Esophagus squamous epithelium (tissue), 5 donors: ENCODE results near the gene FAM131B. TPM values are rescaled to one million over a fixed set of nuclear protein-coding genes. Genes with fewer than 3 reads are reported as not detected.

Experiments used
- DNase-seq: peaks from one replicate; lab custom pipeline; 2025; lab: John Stamatoyannopoulos, UW
- H3K27ac ChIP-seq, 4 donors: fragments of 200-600 bp; sonication (generic); one replicate each; pipeline ENCODE4 v1.5.1; 2016 to 2019; ENCODE audit warnings: mild to moderate bottlenecking in 1 of 4
- H3K27me3 ChIP-seq, 4 donors: fragments of 200-600 bp; sonication (generic); 1 replicate in 3 of 4; 2 replicates in 1 of 4; pipeline versions ENCODE4 v1.5.1 to v1.6.0; 2017 to 2021; ENCODE audit warnings: antibody characterized with exemption in 1 of 4
- H3K36me3 ChIP-seq, 3 donors: fragments of 200-600 bp; sonication (generic); one replicate each; pipeline ENCODE4 v1.5.1; 2016 to 2019
- H3K4me1 ChIP-seq, 3 donors: fragments of 200-600 bp; sonication (generic); one replicate each; pipeline ENCODE4 v1.5.1; 2017 to 2019
- H3K4me3 ChIP-seq, 4 donors: fragments of 200-600 bp; sonication (generic); 1 replicate in 3 of 4; 2 replicates in 1 of 4; pipeline ENCODE4 v1.5.1; 2016 to 2019; ENCODE audit warnings: mild to moderate bottlenecking in 2 of 4, moderate library complexity in 1 of 4
- H3K9me3 ChIP-seq, 3 donors: fragments of 200-600 bp; sonication (generic); one replicate each; pipeline ENCODE4 v1.5.1; 2016 to 2019
- CTCF ChIP-seq, 6 experiments: fragments of 450-650 bp in 4 of 6; fragments of 200-600 bp in 2 of 6; sonication (generic) in 2 of 6; IDR thresholded peaks; one replicate each; pipeline ENCODE4 v1.5.1; 2016 to 2019; ENCODE audit warnings: antibody characterized with exemption in 6 of 6, mild to moderate bottlenecking in 4 of 6, moderate library complexity in 4 of 6
- POLR2A ChIP-seq, 4 donors: fragments of 450-650 bp; IDR thresholded peaks; one replicate each; pipeline ENCODE4 v1.6.1; 2017; ENCODE audit warnings: antibody characterized with exemption in 4 of 4, mild to moderate bottlenecking in 4 of 4, moderate library complexity in 3 of 4
- WGBS, 2 donors: methylation state at CpG; one replicate each; pipeline ENCODE4 v1.1.5; 2018; 5-methylcytosine and 5-hydroxymethylcytosine counted together
- intact Hi-C: fragments of 100-400 bp; cut with DNase I; formaldehyde crosslinking; loops from one replicate; pipeline ENCODE4 v1.15.0; 2022
- total RNA-seq, 4 donors: library from RNA; depleted of rRNA; stranded (reverse); fragments of >200 nt; gene quantifications; one replicate each; pipeline ENCODE4 v1.1.0, GENCODE V29; 2016
- donor health status: DM: yes; HTN: yes; CAD: no.

The FAM131B gene
- total RNA-seq, 4 donors from 2014 or later = 0.09 to 0.76 (median 0.46) TPM

GRCh38 chr7:143376396-143376795 is 13.9 kb upstream of the FAM131B start:
- intact Hi-C loops = no loop called here
- no peaks in the 10 kb centered on the region for H3K27me3 ChIP-seq
- TF ChIP-seq CTCF (IDR thresholded peaks at IDR 0.05) = no peak
- TF ChIP-seq POLR2A (IDR thresholded peaks at IDR 0.05) = no peak
- H3K4me3 ChIP-seq = no peak overlapping the region
- H3K9me3 ChIP-seq = no peaks in the 10 kb centered on the region
- WGBS, 2 donors = 29 to 39% methylated on average over 2 of the region's 5 CpGs
- DNase-seq = no peak
- H3K4me1 ChIP-seq = peaks cover 9 to 54% (median 41%) of the 10 kb centered on the region in 3 donors
- H3K36me3 ChIP-seq = no peaks in the 10 kb centered on the region
- peak overlapping the region in 1 of 4 donors; percentile 71 for H3K27ac ChIP-seq

GRCh38 chr7:143375298-143376034 is 13.0 kb upstream of the FAM131B start:
- WGBS, 2 donors = 55 to 74% methylated on average over 5 to 7 of the region's 7 CpGs

GRCh38 chr7:143374561-143374960 is 12.0 kb upstream of the FAM131B start:
- Histone ChIP-seq H3K36me3 (no peaks in the 10 kb centered on the region), H3K9me3 (no peaks in the 10 kb centered on the region), H3K4me1 (peaks cover 5 to 48% (median 37%) of the 10 kb centered on the region in 3 donors), H3K27ac (peak overlapping the region in 1 of 4 donors; percentile 39), H3K27me3 (no peaks in the 10 kb centered on the region), H3K4me3 (no peak overlapping the region)
- intact Hi-C loops = no loop called here
- WGBS, 2 donors = 68 to 86% methylated on average over 5 of the region's 5 CpGs
- DNase-seq = no peak
- TF ChIP-seq POLR2A (IDR thresholded peaks at IDR 0.05) (no peak), CTCF (IDR thresholded peaks at IDR 0.05) (no peak)

More at GRCh38 chr7:143375298-143376034, 13.0 kb upstream of the FAM131B start:
- H3K4me1 ChIP-seq = peaks cover 9 to 54% (median 41%) of the 10 kb centered on the region in 3 donors
- H3K36me3 ChIP-seq = no peaks in the 10 kb centered on the region
- no peak for DNase-seq
- intact Hi-C loops = no loop called here
- H3K27me3 ChIP-seq = no peaks in the 10 kb centered on the region
- H3K4me3 ChIP-seq = no peak overlapping the region
- H3K27ac ChIP-seq = peak overlapping the region in 3 of 4 donors; percentile 18 to 75 (median 71)
- H3K9me3 ChIP-seq = no peaks in the 10 kb centered on the region
- TF ChIP-seq CTCF (IDR thresholded peaks at IDR 0.05) (no peak), POLR2A (IDR thresholded peaks at IDR 0.05) (no peak)

- no peak overlapping the region for H3K4me3 ChIP-seq
- 87 to 88% methylated on average over 4 of the region's 4 CpGs for WGBS, 2 donors
- H3K9me3 ChIP-seq = no peaks in the 10 kb centered on the region
- no peak overlapping the region for H3K27ac ChIP-seq
- no peak for TF ChIP-seq POLR2A (IDR thresholded peaks at IDR 0.05)
- TF ChIP-seq CTCF (IDR thresholded peaks at IDR 0.05) = no peak
- H3K27me3 ChIP-seq = no peaks in the 10 kb centered on the region
- H3K4me1 ChIP-seq = peaks cover 4 to 36% (median 25%) of the 10 kb centered on the region in 3 donors
- no peak for DNase-seq
- no peaks in the 10 kb centered on the region for H3K36me3 ChIP-seq
- intact Hi-C loops = no loop called here
These were observed 10.8 kb upstream of the FAM131B start for GRCh38 chr7:143373255-143373794.

GRCh38 chr7:143372070-143372469 is 9.6 kb upstream of the FAM131B start:
- no peak for DNase-seq
- Histone ChIP-seq H3K4me1 (peaks cover 4 to 29% (median 20%) of the 10 kb centered on the region in 3 donors), H3K36me3 (no peaks in the 10 kb centered on the region), H3K9me3 (no peaks in the 10 kb centered on the region), H3K4me3 (no peak overlapping the region), H3K27ac (peak overlapping the region in 3 of 4 donors; percentile 39 to 66 (median 57)), H3K27me3 (no peaks in the 10 kb centered on the region)
- intact Hi-C loops = no loop called here
- TF ChIP-seq CTCF (IDR thresholded peaks at IDR 0.05) = peak in 3 of 6 experiments; percentile 13 to 54 (median 38)
- TF ChIP-seq POLR2A (IDR thresholded peaks at IDR 0.05) = no peak
- WGBS, 2 donors = 26 to 37% methylated on average over 4 of the region's 4 CpGs
